SHP77 treated with DMSO at 0.1 percent for 48 hours (cell line): ENCODE results near the gene GRIK4.
"Not testable (repeated sequence)": the region's sequence is repeated elsewhere in the genome, so short reads cannot be mapped to it uniquely, and the experiment has no call there.

Experiments used
- DNase-seq: peaks from one replicate; lab custom pipeline; 2025; lab: John Stamatoyannopoulos, UW

The GRIK4 gene

DNA sequence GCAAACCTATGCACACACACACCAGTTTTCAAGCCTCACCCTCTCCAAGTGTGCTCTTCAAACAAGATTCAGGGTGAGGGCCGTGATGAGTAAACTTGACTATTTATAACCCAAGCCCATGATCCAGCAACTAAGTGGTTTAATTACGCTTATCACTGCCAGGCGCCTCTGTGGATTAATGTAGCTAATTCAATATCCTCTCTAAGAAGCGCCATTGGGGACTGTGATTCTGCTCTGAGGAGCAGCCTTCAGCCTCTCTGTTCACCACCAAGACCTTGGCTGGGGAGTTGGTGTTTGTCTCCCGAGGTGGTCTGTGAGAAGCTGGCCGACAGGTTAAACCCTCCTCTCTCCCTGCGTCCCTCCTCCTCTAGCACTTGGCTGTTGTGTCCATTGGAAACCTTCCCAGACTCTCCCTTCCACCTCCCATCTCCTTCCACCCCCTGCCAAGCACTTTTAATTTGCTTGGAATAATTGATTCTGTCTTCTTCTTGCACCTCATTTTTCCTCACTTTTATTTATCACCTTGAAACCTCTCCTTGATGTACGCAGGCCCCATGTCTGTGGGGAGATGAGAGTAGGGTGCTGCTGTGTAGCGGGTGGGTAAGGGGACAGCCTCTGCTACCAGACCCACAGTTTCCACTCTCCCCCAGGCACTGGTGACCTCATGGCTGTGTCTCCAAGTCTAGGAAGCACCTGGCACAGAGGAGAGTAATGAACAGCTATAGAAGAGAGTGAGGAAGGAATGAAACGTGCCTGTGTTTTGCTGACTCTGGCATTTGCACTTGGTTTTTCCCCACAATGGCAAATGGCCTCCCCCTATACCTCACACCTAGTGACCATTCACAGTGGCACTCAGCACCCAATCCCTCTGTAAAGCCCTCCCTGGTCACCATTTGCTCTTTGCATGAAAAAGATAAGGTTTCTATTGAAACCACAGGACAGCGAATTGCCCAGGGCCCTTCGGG lies 236.6 kb downstream of the GRIK4 start:
- peak; percentile 25 for DNase-seq

DNA sequence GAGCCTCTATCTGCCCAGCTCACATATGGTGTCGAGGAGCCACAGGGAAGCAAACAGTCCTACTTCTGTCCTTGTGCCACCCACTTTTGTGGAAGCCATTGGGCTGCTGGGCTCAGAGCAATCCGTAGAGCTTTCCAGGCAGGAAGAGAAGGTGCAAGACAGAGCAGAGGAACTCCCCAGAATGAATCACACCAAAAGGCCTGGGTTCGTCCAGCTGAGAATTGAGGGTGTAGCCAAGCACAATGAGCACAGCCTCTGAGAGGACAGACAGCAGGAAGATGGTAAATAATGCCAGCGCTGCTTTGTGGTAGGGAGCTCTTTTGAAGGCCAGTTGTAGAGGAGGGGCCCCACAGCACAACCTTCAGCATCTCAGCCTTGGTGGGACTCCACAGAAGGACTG lies 237.8 kb downstream of the GRIK4 start:
- no peak for DNase-seq

DNA sequence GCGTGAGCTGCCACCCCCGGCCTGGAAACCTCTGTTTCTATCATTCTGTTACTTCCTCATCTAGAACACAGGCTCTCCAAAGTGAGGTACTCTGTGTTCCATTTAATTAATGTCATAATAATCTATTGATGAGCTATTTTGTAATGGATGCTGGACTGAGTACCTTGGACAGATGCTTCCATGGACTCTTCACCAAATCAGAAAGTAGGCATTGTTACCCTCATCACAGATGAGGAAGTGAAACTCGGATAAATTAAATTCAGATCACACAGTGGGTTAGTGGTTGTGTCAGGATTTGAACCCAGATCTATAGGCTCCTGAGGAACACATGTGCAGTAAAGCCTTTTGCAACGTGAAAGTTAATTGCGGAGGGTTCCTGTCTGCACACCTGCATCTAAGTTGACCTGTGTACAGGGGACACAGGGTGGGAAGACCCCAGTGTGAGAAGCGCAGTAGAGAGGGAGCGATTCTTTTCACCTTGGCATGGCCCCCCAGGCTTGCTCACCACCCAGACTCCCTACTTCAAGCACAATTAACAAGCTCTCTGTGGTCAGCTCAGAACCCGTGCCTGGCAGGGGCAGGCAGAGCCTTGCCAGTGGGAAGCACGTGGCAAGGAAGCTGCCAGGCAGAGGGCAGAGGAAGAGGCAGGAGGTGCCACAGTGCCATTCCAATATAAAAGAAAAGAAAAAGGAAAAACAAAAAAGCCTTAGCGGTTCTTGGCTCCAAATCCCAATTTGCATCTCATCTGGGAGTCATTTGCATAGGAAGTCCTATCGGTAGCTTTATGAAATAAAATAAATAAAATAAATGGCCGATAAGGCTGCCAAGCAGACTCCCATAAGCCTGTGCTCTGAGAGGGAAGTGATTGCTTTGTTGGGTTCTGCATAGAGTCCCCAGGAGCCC lies 239.3 kb downstream of the GRIK4 start:
- no peak for DNase-seq

DNA sequence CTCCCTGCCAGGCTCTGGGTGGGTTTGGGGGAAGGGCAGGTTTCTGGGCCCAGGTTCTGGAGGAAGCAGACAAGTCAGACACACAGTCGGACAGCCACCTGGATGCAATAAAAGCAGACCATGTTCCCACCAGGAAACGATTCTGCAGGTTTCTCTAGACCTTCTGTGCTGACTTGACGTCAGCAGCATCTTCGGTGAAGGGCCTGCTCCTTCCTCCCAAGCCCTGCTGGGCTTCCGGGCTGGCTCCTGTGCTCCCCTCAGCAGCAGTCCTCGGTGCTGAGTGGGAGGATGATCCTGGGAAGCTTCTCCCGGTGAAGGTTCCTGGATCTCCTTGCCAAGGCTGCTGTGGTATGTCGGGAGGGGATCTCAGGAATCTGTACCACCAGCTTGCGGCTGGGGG lies 240.0 kb downstream of the GRIK4 start:
- DNase-seq: no peak

DNA sequence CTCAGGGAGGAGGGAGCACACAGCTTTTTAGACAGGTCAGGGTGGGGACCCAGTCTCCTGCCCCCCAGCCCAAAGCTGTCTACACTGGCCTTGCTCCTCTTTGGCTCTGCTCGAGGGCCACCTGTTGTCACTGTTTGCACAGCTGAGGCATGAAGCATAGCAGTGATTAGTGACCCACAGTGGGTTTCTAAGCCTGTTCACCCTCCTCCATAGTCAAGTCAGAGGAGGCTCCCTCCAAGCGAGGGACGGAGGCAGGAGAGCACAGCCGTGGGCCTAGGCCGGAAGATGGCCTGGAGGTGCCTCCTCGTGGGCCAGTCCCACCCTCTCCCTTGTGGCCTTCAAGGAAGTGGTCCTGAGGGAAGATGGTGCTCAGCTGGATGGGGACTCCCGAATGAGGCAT lies 241.1 kb downstream of the GRIK4 start:
- DNase-seq: peak; percentile 36

DNA sequence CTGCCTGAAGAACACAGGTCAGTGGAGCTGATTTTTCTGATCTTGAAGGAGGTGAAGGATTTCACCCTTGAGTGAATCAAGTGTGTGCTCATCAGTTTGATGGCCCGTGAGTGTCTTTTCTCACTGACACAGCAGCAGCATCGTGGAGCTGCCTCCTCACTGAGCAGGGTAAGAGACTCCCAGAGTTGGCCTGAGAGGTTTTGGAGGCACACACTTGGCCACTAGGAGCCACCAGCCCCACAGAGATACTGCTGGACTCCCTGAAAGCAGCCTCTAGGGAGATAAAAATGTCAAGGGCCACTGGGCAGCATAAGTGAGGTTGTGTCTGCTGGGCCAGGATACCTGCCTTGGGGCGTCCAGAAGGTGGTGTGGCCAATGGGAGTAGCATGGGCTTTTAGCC lies 245.4 kb downstream of the GRIK4 start:
- no peak for DNase-seq

DNA sequence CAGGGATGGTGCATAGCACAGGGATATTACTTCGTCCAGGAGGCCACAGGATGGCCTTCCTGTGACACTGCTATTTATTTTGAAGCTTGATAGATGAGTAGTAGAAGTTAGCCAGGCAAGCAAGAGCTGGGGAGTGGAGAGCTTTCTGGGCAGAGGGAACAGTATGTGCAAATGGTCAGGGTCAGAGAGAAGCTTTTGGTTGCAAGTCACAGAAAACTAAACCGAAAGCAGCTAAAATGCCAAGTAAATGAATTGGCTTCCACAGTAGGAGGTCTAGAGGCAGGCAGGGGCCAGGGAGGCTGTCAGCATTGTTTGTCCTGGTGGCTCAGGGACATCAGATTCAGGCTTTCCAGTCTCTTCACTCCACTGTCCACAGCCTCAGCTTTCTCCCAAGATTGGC lies 247.5 kb downstream of the GRIK4 start:
- no peak for DNase-seq

DNA sequence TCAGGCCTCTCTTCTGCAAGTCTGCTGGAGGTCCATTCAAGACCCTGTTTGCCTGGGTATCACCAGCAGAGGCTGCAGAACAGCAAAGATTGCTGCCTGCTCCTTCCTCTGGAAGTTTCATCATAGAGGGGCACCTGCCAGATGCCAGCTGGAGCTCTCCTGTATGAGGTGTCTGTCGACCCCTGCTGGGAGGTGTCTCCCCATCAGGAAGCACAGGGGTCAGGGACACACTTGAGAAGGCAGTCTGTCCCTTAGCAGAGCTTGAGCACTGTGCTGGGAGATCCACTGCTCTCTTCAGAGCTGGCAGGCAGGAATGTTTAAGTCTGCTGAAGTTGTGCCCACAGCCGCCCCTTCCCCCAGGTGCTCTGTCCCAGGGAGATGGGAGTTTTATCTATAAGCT lies 254.2 kb downstream of the GRIK4 start:
- not testable (repeated sequence) for DNase-seq

DNA sequence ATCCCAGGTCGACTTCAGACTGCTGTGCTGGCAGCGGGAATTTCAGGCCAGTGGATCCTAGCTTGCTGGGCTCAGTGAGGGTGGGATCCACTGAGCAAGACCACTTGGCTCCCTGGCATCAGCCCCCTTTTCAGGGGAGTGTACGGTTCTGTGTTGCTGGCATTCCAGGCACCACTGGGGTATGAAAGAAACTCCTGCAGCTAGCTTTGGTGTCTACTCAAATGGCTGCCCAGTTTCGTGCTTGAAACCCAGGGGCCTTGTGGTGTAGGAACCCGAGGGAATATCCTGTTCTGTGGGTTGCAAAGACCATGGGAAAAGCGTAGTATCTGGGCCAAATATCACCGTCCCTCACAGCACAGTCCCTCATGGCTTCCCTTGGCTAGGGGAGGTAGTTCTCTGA lies 254.8 kb downstream of the GRIK4 start:
- no peak for DNase-seq

DNA sequence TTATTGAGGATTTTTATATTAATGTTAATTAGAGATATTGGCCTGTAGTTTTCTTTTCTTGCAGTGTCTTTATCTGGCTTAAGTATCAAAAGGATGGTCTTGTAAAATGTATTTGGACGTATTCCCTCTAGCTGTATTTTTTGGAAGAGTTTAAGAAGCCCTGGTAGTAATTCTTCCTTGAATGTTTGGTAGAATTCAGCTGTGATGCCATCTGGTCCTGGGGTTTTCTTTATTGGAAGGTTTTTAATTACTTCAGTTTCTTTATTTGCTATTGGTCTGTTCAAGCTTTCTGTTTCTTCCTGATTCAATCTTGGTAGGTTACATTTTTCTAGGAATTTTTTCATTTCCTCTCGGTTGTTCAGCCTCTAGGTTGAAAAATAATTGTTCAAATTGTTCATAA lies 257.4 kb downstream of the GRIK4 start:
- DNase-seq: no peak

DNA sequence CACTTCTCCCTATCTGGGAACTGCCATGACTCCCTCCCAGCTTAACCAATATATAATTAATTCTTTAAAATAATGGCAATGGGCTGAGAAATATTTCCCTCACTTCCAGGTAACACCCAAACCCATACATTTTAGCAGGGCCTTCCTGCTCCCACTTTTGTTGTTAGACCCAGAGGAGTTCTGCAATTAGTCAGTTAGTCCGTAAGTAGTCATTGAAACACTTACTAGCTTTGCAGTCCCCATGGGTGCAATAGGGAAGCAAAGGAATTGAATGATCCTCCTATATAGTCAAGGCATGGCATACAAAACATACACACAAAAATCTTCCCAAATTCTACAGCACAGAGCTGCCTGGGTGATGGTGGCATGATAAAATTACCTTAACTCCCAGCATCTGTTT lies 258.4 kb downstream of the GRIK4 start:
- DNase-seq: no peak

DNA sequence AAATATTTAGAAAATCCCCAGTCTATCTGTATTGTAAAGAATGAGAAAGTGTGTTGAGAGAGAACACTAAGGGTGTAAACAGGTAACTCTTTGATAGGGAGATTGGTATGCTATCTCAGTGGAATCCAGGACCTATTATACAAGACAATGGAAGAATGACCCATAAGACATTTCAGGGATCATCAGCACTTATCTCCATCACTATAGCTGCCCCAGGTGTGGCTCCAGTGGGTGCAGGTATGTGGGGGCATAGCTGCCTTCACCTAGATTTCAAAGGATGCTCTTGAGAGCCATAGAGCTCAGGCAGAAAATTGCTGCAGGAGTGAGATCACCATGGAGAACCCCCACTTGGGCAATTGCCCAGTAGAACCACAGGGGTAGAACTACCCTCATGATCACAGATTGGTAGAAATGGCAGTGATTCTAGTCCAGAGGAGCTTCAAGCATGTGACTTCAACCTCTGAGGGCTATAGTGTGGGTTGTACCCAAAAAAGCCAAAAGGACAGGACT lies 260.1 kb downstream of the GRIK4 start:
- no peak for DNase-seq

DNA sequence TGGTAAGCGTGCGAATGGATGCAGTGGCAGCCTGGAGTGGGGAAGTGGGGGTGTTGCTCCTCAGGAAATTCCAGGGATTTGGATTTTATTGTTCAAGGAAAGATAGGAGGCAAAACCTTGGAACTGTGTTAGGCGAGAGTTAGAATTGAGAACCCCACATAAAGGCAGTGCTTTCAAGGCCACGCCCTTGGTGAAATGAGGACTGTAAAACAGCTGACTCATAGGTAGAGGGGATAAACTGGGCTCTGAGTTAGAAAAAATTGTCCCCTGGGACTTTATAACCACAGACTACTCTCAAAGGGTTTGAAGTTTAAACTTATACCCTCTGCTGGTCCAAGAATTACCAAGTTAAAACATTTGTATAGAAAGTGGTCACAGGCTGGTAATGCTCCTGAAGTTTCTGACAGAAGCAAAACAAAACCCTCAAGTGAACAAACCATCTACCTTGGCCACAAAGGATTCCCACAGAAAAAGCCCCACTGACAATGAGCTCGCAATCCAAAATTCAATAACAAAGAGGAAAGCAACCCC lies 262.0 kb downstream of the GRIK4 start:
- DNase-seq: no peak

DNA sequence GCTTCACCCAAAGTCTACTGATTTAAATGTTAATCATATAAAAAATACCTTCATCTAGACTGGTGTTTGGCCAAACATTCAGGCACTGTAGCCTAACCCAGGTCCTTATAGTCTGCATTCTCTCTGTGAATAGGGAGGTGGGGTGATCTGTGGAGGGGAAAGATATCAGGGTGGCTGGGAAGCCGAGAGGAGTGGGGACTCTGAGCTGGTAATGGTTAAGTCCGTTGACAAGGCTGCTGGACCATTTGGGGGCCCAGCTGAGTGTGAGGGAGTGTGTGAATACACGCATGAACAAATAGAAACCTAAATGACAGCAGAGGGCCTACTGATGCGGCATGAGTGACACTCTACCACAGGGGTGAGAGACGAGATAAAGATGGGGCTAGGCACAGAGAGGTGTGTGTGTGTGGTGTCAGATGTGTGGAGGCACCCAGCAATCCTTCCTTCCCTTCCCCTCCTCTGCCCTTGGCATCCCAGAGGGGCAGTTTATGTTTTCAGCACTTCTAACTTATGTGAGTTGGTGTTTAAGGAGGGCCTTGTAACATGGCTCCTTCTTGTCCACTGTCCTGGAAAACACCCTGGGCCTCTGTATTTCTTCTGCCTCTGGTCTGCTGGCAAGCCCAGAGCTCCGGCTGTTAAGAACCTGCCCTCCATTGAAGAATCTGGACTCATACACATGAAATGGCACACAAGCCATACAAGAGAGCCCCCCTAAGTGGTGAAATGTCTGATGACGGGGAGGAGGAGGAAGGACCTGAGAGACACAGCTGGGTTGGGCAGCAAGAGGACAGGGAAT lies 263.2 kb downstream of the GRIK4 start:
- DNase-seq: no peak

DNA sequence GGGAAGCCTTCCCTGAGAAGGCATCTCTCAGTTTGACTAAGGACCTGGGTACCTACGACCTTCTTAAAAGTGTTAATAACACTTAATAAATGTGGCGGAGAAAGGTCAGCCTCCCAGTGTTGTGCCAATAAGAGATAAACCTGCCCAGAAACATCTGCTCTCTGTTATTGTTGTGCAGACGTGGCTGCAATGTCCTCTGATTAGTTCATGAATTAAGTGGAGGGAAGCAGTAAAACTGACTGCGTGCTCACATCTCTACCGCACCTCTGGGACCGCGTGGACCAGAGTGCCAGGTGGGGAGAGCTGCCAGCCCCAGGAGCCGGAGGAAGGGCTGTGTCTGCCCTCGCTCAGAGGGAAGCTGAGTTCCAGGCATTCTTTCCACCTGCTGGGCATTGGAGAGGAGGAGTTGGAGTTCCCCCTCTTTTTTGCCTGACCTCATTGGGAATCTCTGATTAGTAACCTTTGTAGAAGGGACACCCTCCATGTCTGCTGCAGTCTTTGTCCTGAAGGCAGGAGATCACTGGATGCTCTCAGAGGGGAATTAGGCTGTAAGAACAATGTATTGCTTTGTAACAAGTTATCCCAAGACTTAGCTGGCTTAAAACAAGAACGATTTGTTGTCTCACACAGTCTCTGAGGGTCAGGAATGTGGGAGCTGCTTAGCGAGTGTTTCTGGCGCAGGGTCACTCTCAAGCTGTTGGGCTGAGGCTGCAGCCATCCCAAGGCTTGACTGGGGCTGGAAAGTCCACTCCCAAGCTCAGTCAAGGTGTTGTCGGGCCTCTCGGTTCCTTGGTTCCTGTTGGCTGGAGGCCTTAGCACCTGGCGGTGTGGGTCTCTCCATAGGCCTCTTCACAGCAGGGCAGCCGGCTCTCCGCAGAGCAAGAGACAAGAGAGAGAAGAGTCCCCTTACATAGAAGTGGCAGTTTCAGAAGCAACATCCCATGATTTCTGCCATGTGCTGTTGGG lies 264.7 kb downstream of the GRIK4 start:
- no peak for DNase-seq

DNA sequence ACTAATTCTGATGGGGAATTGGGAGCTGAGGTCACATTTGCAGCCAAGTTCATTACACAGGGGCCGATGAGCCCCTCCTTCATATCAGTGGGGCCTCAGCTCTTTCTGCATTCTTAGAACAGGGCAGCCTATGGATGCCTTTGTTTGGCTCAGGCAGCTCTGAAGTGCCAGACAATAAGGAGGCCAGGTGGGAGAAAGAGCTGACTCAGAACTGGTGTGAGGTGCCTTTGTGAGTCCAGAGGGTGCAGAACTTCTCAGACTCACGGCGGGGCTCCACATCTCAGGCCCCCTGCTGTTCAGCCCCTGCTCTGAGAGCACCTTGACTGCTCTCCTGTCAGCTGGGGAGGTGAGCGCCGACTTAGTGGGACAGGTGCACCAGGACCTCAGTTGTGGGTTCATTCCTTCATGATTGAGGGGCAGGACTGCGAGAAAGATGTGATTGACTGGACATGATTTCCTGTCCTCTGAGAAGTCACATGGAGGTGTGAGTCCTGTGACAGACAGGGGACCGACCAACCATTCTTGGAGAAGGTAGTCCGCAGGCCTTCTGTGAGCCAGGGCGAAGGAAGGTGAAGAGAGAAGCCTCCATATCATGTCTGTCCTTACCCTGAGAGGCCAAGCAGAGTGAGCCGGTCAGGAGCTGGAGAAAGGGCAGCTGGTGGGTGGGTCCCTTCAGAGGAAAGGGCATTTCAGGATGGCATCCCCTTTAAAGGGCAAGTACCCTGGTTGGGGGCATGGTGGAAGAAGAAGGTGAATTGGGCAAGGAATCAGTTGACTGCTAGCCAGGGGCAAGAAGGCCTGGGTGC lies 267.3 kb downstream of the GRIK4 start:
- DNase-seq: no peak

DNA sequence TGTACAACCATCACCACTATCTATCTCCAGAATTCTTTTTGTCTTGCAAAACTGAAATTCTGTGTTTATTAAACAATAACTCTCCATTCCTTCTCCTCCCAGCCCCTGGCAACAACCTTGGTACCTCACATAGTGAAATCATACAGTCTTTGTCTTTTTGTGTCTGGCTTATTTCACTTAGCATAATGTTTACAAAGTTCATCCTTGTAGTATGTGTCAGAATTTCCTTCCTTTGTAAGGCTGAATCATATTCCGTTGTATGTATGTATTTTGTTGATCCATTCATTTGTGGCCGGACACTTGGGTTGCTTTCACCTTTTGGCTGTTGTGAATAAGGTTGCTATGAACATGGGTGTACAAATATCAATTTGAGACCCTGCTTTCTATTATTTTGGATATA lies 268.7 kb downstream of the GRIK4 start:
- no peak for DNase-seq

DNA sequence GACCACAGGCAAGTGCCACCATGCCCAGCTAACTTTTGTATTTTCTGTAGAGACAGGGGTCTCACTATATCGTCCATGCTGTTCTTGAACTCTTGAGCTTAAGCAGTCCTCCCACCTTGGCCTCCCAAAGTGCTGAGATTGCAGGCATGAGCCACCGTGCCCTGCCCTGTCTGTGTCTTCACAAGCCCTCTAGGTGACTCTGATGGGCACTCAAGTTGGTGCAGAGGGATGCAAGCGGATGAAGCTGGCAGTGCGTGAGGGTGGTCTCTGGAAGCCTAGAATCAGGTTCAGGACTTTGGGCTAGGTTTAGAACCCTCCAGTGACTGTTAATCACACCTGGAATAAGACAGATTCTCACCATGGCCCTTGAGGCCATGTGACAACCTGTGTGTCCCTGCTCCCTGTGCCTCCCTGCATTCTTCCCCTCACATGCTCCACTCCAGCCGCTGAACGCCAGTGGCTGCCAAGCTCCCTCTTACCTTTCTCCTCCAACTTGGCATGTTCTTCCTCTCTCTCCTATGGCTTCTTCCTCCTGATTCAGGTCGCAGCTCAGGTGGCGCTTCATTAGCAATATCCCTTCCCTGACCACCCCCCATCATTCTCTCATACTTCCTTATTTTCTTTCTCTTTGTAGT lies 270.1 kb downstream of the GRIK4 start:
- no peak for DNase-seq
